ENCODE data around the gene ICA1L.
"Not testable (repeated sequence)": the region's sequence is repeated elsewhere in the genome, so short reads cannot be mapped to it uniquely, and the experiment has no call there.

ICA1L gene

GRCh38 chr2:202847693-202848524 lies 23.7 kb downstream of the ICA1L start:
- no peak for DNase-seq (ENCODE audit: low spot score)

DNA sequence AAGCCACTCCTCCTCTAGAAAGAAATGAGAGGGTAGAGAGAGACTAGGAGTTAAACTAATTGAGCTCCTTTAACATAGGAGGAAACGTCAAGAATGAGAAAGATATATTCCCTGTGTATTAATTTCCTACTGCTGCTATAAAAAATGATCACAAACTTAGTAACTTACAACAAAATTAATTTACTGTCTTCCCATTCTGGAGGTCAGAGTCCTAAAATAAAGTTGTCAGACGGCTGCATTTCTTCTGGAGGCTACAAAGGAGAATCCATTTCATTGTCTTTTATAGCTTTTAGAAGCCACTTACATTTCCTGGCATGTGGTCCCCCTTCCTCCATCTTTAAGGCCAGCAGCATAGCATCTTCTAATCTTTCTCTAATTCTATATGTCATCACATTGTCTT lies 26.9 kb downstream of the ICA1L start:
- DNase-seq (ENCODE audit: low spot score), result no peak

GRCh38 chr2:202842690-202843089 lies 28.9 kb downstream of the ICA1L start:
- DNase-seq (ENCODE audit: low spot score), result no peak

DNA sequence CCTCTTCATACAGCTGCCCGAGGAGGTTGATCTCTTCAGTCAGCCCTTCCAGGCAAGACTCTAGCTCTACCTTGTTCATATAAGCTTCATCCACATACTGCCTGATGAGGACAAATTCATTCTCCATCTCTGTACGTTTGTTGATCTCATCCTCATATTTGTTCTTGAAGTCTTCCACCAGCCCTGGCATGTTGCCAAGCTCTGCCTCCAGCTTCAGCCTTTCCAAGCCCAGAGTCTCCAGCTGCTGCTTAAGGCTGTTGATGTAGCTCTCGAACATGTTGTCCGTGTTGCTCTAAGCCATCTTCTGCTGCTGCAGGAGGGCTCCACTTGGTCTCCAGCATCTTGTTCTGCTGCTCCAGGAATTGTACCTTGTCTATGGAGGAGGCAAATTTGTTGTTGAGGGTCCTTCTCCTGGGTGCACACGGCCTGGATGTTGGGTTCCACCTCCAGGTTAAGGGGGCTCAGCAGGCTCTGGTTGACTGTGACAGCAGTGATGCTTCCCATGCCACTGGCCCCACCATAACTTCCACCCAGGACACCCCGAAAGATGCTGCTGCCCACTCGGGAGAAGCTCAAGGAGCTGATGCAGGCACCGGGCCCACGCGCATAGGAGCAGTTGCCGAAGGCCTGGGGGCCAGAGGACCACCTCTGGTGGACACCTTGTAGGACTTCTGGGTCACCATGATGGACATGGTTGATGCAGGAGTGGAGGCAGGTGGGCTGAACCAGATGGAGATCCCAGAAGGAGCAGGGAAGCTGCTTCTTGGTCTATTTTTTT lies 30.3 kb downstream of the ICA1L start:
- DNase-seq (ENCODE audit: low spot score), result no peak

DNA sequence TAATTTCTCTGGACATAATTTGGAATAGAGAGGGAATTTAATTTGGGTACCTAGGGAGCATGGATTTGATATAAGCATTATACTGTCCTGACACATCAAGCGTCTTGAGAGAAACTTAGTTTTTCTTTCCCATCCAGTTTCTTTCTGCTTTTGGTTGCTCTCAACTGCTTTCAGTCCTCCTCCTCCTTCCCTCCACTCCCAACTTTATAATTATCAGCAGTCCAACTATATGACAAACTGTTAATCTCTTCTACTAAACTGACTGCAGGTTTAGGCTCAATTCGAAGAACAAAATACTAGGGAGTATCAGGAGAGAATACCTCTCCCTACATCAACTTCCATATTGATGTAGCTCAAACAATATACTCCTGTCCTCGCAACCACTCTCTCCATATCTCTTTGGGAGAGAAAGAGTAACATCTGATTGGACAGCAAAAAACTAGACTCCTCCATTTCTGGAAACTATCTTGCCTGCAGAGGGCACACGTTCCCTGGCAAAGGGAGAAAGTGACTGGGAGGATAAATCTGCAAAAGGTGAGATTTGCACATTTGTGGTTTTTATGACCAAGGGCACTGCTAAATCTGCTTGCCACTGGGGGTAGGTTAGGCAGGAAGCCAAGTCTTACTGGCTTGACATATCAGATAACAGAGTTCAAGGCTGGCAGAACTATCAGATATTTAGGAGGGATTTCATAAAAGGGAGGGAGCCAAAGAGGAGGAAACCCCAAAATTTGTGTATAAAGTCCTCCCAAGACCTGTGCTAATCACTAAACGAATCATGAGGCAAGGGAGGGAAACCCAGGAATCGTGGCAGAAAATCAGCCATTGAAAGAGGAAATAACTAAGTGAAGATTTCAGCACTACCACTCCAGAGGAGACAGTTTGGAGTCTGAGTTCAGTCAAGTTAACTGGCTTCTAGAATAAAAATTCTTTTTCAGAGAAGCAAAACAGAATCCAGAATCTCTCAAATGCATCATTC lies 40.0 kb downstream of the ICA1L start:
- DNase-seq (ENCODE audit: low spot score), result peak; percentile 73

DNA sequence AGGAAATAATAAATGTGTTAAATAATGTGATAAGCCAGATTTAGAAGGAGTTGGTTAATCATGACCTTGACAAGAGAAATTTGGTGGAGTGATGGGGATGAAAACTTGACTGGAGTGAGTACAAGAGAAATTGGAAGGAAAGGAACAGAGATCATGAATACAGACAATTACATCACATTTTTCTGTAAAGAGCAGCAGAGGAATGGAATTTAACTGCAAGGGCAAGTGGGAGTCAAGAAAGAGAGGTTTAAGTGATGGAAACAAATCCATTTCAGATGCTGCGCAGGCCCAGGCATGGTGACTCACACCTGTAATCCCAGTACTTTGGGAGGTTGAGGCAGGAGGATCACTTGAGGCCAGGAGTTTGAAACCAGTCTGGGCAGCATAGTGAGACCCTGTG lies 46.7 kb downstream of the ICA1L start:
- DNase-seq (ENCODE audit: low spot score), result no peak

- DNase-seq (ENCODE audit: low spot score), result no peak
Measured at GRCh38 chr2:202822411-202822810, 49.2 kb downstream of the ICA1L start.

DNA sequence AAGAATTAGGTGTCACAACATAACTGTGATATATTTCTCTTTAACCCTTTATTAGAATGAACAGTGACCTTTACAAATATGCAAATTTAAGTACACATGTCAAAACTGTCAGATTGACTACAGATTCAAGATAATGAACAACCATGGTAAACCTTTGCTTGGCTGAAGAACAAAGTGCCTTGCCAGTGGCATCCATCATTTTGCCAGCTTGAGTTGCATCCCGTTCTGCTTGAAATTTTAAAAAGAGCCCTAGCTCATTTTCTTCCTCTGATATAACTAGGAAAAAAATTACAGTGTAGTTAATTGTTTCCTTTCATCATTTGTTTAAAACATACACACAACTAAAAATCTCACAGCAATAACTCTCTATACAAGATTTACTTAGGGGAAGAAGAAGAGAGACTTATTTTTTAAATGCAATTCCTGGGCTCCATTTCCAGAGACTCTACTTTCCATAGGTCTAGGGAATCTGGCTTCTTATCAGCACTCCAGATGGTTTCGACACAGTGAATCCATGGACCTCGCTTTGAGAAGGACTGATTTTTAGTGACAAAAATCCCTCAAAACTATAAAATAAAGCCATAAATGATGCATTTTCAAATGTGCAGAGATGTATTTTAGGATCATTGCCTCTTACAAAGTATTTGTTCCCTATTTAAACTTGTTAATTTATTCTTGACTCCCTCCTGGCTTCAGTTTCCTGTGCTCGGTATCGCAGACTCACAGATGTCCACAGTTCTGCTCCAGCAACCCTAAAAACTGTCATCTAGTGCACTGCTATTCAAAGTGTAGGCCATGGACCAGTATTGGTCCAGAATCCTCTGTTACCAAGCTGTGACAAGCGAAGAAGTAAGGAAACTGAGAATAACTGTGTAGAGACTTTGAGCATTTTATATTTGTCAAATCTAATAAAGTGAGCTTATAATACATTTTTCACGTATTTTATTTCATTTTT lies 50.1 kb downstream of the ICA1L start:
- no peak for DNase-seq (ENCODE audit: low spot score)

- no peak for DNase-seq (ENCODE audit: low spot score)
Measured at GRCh38 chr2:202818321-202818720, 53.2 kb downstream of the ICA1L start.

DNA sequence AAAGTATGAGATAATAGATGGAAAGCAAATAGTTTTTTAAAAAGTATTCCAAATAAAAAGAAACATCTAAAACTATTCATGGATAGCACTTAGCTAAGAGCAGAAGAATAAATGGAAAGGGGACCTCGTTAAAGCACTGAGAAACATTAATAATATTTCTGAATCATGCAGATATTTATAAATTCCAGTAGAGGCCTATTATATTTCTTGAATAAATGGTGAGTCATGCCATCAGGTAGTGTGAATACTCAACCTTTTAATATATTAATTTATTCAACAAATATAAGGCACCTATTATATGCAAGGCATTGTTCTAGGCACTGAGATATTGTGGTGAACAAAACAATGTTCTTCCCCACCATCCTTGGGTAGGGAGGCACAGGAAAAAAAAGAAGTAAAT lies 53.8 kb downstream of the ICA1L start:
- DNase-seq (ENCODE audit: low spot score), result no peak

DNA sequence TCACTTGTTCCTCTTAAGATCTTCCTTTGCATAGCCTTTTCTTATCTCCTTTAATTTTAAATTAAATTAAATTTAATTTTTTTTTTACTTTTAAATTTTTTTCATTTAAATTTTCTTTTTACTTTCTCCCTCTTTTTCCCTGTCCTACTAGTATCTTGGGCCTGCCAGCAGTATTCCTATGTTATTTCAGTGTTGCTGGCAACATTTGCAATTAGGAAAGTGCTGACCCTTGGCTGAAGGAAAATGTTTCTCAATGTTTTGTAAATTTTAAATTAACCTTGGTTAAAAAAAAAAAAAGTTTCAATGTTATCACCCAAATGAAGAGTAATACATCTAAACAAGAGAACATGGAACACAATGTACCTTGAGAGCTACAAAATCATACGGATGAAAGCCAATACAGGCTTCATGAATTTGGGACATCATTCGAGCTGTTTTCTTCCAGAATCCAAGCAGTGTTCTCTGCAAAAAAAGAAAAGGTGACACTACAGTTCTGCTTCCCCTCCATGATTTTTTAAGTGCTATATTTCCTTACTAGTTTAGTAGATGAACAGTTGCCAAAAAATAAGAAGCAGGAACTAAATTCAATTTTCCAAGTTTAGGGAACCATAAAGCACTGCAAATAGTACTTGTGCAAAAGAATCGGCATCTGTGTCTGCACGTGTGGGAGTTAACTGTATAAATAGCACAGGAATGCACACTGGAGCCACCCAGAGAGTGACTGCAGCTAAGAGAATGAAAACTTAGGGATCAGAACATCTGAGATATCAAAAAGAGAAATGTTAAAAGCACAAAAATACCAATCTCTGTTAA lies 55.8 kb downstream of the ICA1L start:
- peak; percentile 30 for DNase-seq (ENCODE audit: low spot score)

DNA sequence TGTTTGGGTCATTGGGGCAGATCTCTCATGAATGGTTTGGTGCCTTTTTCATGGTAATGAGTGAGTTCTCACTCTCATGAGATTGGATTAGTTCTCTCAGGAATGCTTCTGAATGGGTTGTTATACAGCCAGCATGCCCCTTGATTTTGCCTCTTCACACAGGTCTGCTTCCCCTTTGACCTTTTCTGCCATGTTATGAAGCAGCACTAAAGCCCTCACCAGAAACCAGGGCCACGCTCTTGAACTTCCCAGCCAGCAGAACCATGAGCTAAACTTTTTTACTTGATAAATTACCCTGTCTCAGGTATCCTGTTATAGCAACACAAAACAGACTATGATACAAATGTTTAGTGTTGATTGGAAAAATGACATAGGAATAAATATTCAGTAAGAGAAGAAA lies 57.3 kb downstream of the ICA1L start:
- no peak for DNase-seq (ENCODE audit: low spot score)

DNA sequence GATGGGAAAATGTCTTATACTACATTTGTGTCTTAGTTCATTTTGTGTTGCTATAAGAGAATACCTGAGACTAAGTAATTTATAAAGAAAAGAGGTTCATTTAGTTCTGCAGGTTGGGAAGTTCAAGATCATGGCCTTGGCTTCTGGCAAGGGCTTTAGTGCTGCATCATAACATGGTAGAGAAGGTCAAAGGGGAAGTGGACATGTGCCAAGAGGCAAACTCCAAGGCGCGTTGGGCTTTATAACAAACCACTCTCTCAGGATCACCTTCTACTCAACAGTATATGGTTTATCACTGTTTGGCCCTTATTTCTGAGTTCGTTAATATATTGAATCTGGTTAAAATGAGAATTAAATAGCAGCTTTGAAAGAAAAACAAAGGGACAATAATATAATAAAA lies 58.2 kb downstream of the ICA1L start:
- no peak for DNase-seq (ENCODE audit: low spot score)

- no peak for DNase-seq (ENCODE audit: low spot score)
Measured at GRCh38 chr2:202808754-202809153, 62.8 kb downstream of the ICA1L start.

- DNase-seq (ENCODE audit: low spot score), result not testable (repeated sequence)
Measured at GRCh38 chr2:202807431-202808138, 64.0 kb downstream of the ICA1L start.

GRCh38 chr2:202805911-202806310 lies 65.7 kb downstream of the ICA1L start:
- not testable (repeated sequence) for DNase-seq (ENCODE audit: low spot score)

DNA sequence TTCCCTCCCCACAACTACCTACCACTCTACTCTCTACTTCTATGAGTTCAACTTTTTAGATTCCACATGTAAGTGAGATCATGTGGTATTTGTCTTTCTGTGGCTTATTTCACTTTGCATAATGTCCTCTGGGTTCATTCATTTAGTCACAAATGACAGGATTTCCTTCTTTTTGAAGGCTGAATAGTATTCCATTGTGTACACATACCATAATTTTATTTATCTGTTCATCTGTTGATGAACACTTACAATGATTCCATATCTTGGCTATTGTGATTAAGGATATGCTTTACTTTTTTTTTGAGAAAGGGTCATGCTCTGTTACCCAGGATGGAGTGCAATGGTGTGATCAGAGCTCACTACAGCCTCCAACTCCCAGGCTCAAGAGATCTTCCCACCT lies 73.6 kb downstream of the ICA1L start:
- no peak for DNase-seq (ENCODE audit: low spot score)

DNA sequence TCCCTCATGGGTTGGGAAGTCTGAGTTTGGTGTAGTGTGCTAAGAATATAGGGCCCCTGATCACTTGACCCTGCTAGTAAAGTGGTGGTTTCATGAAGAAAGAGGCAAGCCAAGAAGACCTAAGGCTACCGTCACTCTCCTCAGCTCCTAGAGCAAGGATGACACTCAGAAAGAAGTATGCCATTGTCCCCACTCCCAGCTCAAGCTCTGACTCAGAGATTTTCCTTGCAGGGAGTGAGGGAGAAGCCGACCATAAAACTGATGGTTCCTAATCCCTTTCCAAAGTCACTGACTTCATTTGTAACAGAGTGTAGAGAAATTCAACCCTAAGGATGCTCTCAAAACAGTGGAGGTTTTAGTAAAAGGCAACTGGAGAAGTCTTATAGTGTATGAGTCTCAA lies 80.9 kb downstream of the ICA1L start:
- no peak for DNase-seq (ENCODE audit: low spot score)

GRCh38 chr2:202786842-202787241 lies 84.7 kb downstream of the ICA1L start:
- DNase-seq (ENCODE audit: low spot score), result no peak
